ENCODE data around the gene KIF25.
"Not testable (repeated sequence)": the region's sequence is repeated elsewhere in the genome, so short reads cannot be mapped to it uniquely, and the experiment has no call there.

KIF25 gene

DNA sequence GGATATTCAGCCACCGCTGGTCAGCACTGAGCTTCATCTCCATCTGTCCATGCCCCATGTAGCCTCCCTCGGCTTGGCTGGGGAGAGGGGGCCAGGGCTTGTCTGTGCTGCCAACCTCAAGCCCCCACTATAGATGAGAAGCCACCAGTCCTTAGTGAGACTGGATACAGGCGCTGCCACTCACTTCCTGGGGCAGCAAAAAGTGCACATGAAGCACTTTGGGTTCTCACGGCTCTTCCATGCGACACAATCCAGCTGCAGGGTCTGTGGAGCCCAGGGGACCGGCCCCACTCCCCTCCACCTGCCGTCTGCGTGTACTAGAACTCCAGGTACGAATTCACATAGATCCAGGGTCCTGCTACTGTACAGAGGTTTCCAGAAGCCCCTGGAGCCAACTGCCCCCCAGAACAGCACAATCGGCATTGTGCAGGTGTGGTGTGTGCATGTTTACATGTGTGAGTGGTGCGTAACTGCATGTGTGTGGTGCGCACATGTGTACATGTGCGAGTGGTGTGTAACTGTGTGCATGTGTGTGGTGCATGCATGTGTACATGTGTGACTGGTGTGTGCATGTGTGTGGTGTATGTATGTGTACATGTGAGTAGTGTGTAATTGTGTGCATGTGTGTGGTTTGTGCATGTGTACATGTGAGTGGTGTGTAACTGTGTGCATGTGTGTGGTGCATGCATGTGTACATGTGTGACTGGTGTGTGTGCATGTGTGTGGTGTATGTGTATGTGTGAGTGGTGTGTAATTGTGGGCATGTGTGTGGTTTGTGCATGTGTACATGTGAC is 76.7 kb downstream of the KIF25 start:
- DNase-seq: no peak

DNA sequence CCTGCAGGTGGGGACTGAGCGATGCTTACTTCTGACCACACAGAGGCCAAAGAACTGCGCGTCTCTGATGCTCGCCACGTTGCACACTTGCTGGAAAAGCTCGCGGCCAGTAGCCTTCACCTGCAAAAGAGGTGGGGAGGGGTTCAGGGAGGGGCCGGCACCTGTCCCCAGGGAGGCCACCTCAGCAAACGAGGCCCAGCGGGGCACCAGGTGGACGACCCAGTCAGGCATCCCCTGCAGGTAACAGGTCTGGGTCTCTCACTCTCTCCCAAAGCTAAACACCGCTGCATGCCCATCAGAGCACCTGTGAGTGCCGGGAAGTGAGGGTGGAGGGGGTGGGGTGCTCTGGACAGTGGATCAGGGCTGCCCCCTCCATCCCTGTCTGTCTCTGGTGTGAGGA is 77.7 kb downstream of the KIF25 start:
- no peak for DNase-seq

DNA sequence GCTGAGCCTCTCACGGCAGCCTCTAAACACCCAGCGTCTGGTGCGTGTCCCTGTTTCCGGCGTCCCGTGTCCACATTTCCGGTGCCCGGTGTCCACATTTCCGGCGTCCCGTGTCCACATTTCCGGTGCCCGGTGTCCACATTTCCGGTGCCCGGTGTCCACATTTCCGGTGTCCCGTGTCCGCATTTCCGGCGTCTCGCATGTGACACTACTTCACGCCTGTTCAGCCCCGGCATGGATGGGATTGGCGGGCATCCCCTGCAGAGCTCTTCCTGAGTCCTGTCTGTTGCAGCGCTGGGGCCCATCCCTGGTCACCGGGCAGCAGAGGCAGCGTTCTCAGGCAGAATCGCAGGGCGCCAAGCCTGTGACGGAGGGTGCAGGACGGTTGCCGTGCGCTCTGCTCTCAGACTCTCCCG is 78.3 kb downstream of the KIF25 start:
- no peak for DNase-seq

DNA sequence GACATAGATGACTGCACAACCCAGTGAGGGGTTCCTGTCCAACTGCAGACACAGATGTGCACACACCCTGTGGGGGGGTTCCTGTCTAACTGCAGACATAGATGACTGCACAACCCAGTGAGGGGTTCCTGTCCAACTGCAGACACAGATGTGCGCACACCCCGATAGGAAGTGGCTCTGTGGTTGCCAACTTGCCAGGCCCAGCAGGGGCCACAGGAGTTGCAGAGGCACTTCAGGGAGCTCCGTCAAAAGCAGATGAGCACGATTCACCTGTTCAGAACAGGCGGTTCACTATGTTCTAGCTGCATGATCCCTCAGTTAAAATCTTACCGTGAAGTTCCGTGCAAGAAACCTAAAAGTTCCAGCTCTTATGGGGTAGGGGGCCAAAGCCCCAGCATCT is 79.9 kb downstream of the KIF25 start:
- DNase-seq: not testable (repeated sequence)

DNA sequence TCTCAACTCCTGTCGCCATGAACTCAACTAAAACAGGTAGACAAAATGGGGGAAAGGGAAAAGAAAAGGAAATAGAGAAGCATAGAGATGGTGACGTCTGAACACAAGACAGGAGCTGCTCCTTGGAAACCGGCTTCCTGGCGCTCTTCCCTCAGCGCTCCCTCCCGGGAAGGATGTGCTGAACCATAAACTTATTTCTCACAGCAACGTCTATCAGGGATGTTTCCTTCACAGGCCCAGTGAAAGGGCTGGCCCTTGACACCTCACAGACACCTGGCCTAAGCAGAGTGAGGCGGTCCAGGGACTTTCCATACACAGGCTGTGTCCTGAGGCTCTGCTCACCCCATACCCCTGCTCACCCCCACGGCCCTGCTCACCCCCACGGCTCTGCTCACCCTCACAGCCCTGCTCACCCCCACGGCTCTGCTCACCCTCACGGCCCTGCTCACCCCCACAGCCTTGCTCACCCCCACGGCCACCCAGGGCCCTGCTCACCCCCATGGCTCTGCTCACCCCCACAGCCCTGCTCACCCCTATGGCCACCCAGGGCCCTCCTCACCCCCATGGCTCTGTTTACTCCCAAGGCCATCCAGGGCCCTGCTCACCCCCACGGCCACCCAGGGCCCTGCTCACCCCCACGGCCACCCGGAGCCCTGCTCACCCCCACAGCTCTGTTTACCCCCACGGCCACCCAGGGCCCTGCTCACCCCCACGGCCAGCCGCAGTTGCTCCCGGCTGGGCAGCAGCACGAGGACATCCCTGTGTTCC is 80.9 kb downstream of the KIF25 start:
- DNase-seq: no peak

DNA sequence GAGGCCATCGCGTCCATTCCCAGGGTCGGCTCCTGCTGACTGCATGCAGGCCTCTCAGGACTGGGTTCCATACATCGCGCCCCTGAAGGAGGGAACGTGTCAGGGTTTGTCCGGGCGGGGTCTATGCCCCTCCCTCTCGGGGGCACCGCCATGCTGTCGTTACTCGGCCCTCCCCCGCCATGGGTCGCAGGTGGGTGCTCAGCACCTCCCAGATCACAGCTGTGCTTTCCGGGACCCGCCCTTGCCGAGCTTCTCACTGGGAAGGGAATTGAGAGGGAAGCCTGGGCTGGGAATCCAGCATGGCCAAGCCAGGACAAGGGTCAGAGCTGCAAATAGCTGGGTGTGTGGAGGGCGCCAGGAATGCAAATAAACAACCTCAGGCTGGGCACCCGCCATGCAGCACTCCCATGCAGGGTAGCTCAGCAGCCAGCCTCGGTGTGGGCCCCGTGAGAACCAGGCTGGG is 81.5 kb downstream of the KIF25 start, which contains the start of gene FRMD1:
FRMD1 (minus strand) TSS at position 270 of the 463 bp plus-strand sequence; CDS start at position 152, 118 bp downstream.
- no peak for DNase-seq

DNA sequence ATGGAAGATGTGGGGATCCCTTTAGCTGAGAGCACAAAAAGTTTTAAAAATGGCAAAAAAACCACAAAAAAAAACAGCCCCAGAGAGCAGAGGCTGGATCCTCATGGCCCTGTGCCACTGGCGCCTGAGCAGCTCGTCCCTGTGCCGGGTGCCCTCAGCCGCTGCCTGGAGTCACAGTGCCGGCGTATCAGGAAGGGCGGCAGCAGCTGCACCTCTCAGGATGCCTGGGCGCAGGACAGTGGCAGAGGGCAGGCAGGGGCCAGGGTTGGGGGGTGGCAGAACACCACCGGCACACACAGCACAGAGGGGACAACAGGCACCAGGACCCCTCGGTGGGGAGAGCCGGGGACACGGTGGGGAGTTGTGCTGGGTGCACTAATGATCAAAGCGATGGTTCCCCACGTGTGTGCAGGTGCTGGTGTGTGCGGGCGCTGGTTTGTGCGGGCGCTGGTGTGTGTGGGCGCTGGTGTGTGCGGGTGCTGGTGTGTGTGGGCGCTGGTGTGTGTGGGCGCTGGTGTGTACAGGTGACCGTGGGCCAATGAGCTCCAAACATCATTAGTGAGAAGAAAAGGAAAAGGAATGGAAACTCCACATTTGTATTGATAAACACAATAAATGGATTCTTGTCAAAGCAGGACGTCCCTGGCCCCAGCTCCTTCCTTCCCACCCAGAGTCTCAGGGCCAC is 83.1 kb downstream of the KIF25 start:
- no peak for DNase-seq

DNA sequence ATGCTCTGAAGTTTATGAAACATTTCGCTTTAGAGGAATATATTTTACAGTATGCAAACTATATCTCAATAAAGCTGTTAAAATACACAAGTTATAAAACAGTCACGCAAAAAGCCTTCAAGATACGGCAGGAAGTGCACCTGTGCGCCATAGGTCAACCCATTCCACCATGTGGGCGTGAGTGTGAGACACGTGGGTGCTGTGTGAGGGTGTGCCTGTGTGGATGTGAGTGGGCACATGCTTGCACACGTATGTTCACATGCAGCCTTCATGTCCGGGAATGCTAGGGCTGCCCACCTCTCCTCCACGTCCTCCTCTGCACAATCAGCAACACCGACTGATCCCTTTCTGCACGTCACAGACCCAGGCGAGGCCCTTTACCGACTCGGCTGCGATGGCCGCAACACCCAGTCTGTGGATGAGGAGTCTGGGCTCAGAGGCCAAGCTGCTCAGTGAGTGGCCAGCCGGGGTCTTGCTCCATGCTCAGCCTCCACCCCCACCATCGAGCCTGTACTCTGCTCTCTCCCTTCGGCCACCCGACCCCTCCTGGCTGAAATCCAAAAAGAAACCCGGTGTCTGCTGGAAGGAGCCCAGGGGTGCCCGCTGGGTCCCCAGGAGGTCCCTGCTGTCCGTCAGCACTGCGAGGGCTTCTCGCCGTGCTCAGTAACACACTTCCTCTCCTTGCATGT is 84.5 kb downstream of the KIF25 start:
- DNase-seq: no peak

DNA sequence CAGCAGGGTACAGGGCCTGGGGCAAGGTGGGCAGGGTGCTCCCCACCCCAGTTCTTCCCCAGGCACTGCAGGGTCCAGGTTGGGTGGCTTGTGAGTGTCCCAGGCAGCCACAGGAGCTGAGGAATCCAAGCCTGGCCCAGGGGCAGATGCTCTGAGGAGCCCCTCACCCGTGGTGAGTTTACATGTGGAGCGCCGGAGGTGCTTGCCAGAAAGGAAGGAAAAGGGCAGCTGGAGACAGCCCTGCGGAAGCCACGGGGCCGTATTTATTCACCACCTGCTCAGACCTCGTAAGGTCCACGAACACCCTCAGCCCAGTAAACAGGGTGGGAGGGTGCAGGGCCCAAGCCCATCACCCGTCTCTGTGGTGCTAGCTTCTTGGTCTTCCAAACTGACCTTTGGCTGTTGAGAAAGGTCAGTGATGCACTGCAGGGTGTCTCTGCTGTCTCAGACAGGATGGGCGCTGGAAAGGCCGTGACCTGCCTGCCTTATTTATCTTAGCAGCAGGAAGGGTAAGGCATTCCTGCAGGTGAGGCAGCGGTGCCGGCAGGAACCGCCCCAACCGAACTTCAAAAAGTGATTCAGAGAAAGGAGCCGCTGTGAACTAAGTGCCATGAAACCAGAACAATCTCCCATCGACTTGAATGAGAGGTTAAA is 85.5 kb downstream of the KIF25 start:
- no peak for DNase-seq

DNA sequence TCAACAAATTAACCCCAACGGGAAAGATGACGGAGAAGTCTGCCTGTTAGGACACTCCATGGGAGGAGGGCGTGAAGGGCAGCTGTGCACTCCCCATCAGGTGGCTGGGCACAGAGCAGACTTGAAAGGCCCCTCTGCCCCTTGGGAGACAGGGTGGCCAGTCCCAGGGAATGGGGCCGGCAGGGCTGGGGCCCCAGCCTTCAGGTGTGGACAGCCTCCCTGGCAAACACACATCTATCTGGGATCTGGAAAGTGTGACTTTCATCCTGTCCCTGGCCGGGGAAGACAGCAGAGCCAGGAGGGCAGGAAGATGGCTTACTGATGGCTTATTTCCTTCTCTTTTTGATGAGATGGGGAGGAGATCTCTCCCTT is 86.0 kb downstream of the KIF25 start:
- no peak for DNase-seq

DNA sequence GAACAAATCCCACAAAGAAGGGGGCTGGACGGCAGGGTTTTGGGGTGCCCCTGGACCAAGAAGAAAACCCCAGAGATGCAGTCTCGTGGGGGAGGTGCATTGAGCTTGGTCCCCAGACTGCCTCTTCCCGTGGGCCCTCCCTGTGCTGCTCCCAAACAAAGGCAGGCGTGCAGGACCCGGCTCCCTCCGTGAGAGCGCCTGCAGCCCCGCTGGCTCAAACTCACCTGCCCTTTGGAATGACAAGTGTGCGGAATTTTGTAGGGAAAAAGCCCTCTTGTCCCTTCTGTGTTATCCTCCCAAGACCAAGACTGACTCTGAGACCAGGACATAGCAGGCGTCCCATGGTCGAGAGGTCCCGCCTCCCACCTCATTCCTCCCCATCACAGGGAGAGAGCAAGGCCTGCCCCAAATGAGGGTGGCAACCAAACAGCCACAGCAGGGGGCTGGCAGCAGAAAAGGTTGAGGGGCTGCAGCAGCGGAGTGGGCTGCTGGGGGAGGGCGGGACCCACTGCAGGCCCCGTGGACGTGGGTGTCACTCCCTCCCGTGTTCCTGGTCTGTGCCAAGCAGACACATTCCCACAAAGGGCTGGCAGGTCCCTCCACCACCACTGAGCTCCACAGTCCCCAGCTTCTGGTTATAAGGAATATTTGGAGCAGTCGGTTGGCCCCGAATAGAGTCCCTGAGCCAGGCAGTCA is 87.1 kb downstream of the KIF25 start:
- no peak for DNase-seq

DNA sequence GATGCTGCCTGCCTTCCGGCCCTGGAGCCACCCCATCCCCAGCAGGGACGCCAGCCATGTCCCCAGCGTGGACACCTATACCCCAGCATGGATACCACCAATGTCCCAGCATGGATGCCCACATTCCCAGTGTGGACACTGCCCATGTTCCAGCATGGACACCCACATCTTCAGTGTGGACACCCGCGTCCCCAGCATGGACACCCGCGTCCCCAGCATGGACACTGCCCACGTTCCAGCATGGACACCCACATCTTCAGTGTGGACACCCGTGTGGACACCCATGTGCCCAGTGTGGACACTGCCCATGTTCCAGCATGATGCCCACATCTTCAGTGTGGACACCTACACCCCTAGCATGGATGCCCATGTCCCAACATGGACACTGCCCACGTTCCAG is 88.6 kb downstream of the KIF25 start:
- no peak for DNase-seq

DNA sequence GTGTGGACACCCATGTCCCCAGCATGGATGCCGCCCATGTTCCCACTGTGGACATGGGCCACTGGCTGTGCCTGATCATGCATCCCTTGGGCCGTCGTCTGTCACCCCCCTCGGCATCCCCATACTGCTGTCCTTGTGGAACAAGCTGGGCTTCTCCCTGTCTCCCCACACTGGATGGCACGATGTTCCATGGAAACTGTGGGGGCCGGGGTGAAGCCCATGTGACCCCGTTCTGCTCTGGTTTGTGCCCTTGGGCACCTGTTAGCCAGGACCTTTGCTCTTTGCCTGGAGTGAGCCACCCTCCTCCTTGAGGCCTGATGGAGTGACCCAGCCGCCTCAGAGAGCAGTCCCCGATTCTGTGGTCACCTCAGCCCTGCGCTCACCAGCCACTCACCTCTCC is 89.1 kb downstream of the KIF25 start:
- no peak for DNase-seq

DNA sequence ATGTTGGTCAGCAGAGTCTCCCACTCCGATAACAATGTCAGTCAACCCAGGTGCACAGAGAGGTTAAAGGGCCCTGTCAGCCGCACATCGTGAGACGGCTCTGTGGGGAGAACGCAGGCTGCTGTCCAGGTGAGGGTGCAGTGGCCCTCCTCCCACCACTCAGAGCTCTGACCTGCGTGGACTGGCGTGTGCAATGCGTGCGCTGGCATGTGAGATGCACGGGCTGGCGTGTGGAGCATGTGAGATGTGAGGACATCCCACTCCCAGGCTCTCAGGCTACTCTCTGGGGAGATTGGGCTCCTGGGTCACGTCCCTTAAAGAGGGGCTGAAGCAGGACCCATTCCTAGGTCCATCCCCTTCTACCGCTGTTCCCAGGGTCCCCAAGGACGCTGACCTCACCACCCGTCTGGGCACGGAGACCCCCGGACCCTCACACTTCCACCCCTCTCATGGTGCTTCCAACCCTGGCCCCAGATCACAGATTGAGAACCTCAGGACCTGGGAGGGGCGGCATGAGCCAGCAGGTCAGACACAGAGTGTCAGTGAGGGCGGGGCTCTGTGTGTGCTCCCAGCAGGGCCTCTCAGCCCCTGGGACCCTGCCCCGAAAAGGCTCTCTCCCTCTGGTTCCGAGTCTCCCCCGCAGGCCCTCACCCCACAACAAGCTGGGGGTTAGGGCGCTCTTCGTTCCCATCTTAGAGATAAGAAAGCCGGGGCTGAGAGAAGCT is 90.1 kb downstream of the KIF25 start:
- no peak for DNase-seq

DNA sequence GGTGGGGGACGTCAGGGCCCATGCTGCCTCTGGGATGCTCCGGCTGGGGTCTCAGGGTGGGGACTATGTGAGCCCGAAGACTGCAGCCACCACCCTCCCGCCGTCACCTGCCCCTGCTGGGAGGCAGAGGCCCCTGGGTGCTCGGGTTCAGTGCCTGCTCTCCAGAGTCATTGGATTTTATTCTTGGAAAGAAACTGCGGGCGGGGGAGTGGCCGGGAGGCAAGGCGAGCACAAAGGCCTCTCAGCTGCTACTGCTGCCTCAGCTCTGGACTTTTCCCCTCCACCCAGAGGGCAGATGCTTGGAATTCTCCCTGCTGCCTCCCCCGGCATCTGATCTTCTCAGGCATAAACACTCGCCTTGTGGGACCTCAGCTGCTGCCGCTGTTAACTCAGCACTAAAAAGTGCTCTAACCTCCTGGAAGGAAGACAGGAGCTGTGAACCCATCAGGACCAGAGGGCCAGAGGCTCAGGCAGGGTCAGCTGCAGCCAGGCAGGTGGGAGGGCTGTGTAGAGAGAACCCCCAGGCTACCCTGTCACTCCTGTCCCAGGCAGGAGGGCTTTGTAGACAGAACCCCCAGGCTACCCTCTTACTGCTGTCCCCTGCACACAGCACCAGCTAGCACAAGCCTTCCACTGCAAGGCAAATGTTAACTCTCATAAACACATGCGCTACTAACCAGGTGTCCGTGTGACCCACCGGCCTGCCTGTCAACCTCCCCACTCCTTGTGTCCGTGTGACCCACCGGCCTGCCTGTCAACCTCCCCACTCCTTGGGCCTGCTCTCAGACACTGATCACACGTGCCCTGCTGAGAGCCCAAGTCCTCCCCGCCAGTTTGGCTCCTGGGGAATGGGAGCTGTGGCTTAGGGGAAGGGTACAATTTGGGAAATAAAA is 90.9 kb downstream of the KIF25 start:
- DNase-seq: no peak

DNA sequence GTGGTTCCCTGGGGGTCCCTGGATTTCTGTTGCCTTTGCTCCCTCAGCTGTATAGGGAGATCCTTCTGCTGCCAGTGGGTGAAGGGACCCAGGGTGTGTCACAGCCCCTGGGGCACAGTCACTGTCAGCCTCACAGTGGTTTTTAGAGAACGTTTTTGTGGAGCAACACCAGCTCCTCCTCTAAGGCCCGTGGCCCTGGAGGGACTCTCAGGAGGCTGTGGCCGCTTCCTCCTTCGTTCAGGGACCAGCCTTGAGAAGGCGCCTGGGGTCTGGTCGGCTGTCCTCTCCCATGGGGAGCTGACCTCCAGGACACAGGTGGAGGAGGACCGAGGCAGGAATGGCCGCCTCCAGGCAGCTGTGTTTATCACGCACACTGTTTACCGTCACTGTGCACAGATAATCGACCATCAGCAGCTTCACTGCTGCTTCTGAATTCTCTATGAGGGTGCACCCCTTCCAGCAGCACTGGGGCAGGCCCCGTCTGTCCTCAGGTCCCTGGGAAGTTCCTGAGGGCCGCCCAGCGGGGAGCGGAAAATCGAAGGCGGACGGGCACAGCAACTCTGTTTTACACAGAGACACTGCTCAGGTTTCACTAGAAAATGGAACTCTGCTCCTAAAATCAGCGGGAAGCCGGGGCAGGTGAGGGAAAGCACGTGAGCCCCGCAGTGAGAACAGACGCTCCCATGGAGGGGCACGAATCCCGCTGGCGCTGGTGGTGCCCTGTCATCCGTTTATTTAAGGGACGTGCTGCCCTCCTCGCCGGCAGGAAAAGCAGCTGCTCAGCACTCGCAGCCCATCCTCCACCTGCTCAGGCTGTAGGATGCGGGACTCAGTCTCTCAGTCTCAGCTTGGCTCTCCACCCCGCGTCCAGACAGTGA is 92.0 kb downstream of the KIF25 start:
- no peak for DNase-seq

DNA sequence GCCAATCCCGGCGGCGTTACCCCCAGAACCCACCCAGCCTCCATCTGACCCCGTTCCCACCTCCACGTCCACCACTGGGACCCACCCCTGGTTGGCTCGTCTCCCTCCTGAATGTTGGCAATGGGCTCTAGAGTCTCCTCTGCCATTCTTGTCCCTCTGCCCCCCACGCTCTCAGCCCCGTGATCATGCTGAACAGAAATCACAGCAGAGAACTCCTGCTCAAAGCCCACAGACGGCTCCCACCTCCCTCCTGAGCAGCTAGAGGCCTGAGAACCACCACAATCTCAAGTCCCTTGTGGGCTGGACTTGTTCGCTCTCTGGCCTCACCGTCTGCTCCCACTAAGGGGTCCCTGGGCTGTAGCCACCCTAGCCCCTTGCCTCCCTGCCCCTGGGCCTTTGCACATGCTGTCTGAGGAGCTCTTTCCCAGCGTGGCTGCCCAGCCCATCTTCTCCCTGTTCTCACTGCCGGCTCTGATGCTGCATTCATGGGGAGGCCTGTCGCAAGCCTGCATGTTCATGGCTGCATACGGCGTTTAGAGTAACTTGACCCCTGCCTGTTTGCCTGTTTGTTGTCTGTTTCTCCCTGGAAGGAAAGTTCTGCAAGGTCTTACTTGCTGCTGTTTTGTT is 92.7 kb downstream of the KIF25 start:
- DNase-seq: no peak

DNA sequence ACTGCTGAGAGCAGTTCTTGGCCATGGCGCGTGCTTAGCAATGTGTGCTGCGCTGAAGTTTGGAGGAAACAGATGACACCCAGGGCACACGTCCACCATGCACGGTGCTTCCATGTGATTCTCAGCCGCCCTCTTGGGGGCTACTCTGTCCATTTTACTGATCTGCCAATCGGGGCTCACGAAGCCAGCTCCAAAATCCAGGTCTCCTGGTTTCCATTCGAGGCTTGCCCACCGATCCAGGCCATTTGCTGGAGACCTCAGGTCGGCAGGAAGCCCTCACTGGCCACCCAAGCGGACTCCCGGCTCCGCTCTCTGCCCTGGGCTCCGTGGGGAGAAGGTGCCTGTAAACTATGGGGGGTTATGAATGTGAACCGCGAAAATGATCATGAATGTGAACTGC is 93.2 kb downstream of the KIF25 start:
- DNase-seq: no peak

Data from activated CD4-positive, alpha-beta T cell treated with anti-CD3 and anti-CD28 coated beads, Interleukin-2, Interleukin-6, amounts not matched to agents 100 ng/mL and 50 ng/mL, durations not matched to agents 16 hours and 8 hours (primary cell).